ENCODE data around the gene EVA1C.

DNA sequence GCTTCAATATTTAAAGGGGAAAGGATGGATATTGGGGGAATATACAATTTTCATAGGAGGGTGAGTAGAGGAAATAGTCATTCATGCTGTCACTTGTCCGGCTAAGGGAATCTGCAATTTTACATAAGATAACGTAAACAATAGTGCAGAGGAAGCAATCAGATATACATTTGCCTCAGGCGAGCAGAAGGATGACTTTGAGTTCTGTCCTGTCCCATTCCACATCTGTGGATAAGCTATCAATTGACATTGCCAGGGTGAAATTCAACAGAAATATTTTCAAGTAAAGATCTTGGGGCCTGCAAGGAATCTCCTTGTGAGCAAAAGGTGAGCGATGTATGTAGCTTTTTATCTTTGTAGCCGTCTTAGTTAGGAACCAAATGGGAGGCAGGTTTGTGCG is 32.6 kb downstream of the EVA1C start:
- TF ChIP-seq, protein P1, sequence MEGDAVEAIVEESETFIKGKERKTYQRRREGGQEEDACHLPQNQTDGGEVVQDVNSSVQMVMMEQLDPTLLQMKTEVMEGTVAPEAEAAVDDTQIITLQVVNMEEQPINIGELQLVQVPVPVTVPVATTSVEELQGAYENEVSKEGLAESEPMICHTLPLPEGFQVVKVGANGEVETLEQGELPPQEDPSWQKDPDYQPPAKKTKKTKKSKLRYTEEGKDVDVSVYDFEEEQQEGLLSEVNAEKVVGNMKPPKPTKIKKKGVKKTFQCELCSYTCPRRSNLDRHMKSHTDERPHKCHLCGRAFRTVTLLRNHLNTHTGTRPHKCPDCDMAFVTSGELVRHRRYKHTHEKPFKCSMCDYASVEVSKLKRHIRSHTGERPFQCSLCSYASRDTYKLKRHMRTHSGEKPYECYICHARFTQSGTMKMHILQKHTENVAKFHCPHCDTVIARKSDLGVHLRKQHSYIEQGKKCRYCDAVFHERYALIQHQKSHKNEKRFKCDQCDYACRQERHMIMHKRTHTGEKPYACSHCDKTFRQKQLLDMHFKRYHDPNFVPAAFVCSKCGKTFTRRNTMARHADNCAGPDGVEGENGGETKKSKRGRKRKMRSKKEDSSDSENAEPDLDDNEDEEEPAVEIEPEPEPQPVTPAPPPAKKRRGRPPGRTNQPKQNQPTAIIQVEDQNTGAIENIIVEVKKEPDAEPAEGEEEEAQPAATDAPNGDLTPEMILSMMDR (conservative IDR thresholded peaks at IDR 0.05 in 1 of 2, IDR thresholded peaks at IDR 0.05 in 1 of 2; ENCODE audit: extremely low read depth in 1 of 2, insufficient read depth in 1 of 2, low read depth in 1 of 2, low read length in 2 of 2): no peak
- TF ChIP-seq EZH2 (IDR thresholded peaks at IDR 0.05; ENCODE audit: borderline replicate concordance, low read length): no peak
